Tongue (tissue), 2 donors: ENCODE measurements around the gene GABBR2. TPM values are rescaled to one million over a fixed set of nuclear protein-coding genes. Genes with fewer than 3 reads are reported as not detected.
"Not testable (repeated sequence)": the region's sequence is repeated elsewhere in the genome, so short reads cannot be mapped to it uniquely, and the experiment has no call there.

Source experiments
- DNase-seq: peaks from one replicate; pipeline ENCODE4 v3.0.0-alpha.2; 2015
- total RNA-seq: library from RNA; depleted of rRNA; stranded (reverse); fragments of >200 nt; gene quantifications from one replicate; pipeline ENCODE4 v1.2.3, GENCODE V29; 2014

GABBR2 gene
- total RNA-seq, 1 donor from 2014 or later = 0.41 TPM

GRCh38 chr9:98288881-98289280 is 419.9 kb downstream of the GABBR2 start:
- no peak for DNase-seq

- no peak for DNase-seq
Observed at GRCh38 chr9:98287384-98287783, 421.4 kb downstream of the GABBR2 start.

- DNase-seq = no peak
Observed at GRCh38 chr9:98285446-98285845, 423.3 kb downstream of the GABBR2 start.

- DNase-seq = no peak
Observed at GRCh38 chr9:98284754-98285153, 424.0 kb downstream of the GABBR2 start.

- not testable (repeated sequence) for DNase-seq
Observed at GRCh38 chr9:98283143-98283542, 425.6 kb downstream of the GABBR2 start.

GRCh38 chr9:98281281-98281680 is 427.5 kb downstream of the GABBR2 start:
- DNase-seq = no peak

- DNase-seq = no peak
Observed at GRCh38 chr9:98280574-98280973, 428.2 kb downstream of the GABBR2 start.

- no peak for DNase-seq
Observed at GRCh38 chr9:98280162-98280561, 428.6 kb downstream of the GABBR2 start.

- DNase-seq = no peak
Observed at GRCh38 chr9:98276907-98277469, 431.7 kb downstream of the GABBR2 start.

- DNase-seq = no peak
Observed at GRCh38 chr9:98275159-98275558, 433.6 kb downstream of the GABBR2 start.

- DNase-seq = no peak
Observed at GRCh38 chr9:98272083-98272482, 436.7 kb downstream of the GABBR2 start.

- no peak for DNase-seq
Observed at GRCh38 chr9:98271479-98271878, 437.3 kb downstream of the GABBR2 start.

GRCh38 chr9:98270284-98270683 is 438.5 kb downstream of the GABBR2 start:
- DNase-seq = not testable (repeated sequence)

GRCh38 chr9:98269652-98270051 is 439.1 kb downstream of the GABBR2 start:
- DNase-seq = not testable (repeated sequence)

GRCh38 chr9:98267556-98267955 is 441.2 kb downstream of the GABBR2 start:
- not testable (repeated sequence) for DNase-seq

GRCh38 chr9:98264516-98264915 is 444.2 kb downstream of the GABBR2 start:
- DNase-seq = no peak

GRCh38 chr9:98263482-98264357 is 445.0 kb downstream of the GABBR2 start:
- peak; percentile 89 for DNase-seq

- DNase-seq = no peak
Observed at GRCh38 chr9:98263080-98263479, 445.7 kb downstream of the GABBR2 start.

GRCh38 chr9:98262056-98262455 is 446.7 kb downstream of the GABBR2 start:
- DNase-seq = no peak

- no peak for DNase-seq
Observed at GRCh38 chr9:98260635-98261034, 448.1 kb downstream of the GABBR2 start.

- no peak for DNase-seq
Observed at GRCh38 chr9:98259791-98260190, 448.9 kb downstream of the GABBR2 start.

- peak; percentile 40 for DNase-seq
Observed at GRCh38 chr9:98256756-98257155, 452.0 kb downstream of the GABBR2 start.

GRCh38 chr9:98255578-98256296 is 453.0 kb downstream of the GABBR2 start, which contains the start of gene TBC1D2:
Gene TBC1D2 (minus strand): TSS chr9:98255649. CDS start chr9:98255541, 108 bp downstream.
- peak; percentile 97 for DNase-seq
